DOHH2 (cell line): ENCODE data around the gene MPRIP.

Experiments
- H3F3A ChIP-seq: fragments of 200-600 bp; sonication (generic), shearing (Covaris generic); 2 replicates; pipeline ENCODE4 v1.6.0; 2016; ENCODE audit warnings: antibody characterized with exemption, mild to moderate bottlenecking; ENCODE audit not compliant: control insufficient read depth, insufficient read depth
- H3K27ac ChIP-seq: fragments of 200-600 bp; sonication (generic); 2 replicates; pipeline ENCODE4 v1.5.1; 2014; ENCODE audit warnings: low read depth, mild to moderate bottlenecking, low read length, moderate library complexity
- H3K27me3 ChIP-seq: fragments of 200-600 bp; sonication (generic); 2 replicates; pipeline ENCODE4 v1.6.1; 2014; ENCODE audit warnings: mild to moderate bottlenecking, low read length, mixed read lengths; ENCODE audit not compliant: control insufficient read depth
- H3K36me3 ChIP-seq: fragments of 200-600 bp; sonication (generic); 2 replicates; pipeline ENCODE4 v1.6.1; 2014; ENCODE audit warnings: mild to moderate bottlenecking, low read length, moderate library complexity, mixed read lengths; ENCODE audit not compliant: control insufficient read depth
- H3K4me1 ChIP-seq: fragments of 200-600 bp; sonication (generic); 2 replicates; pipeline ENCODE4 v1.6.1; 2014; ENCODE audit warnings: mild to moderate bottlenecking, low read length, mixed read lengths; ENCODE audit not compliant: control insufficient read depth
- H3K4me2 ChIP-seq: fragments of 200-600 bp; sonication (generic); 2 replicates; pipeline ENCODE4 v1.6.0; 2014; ENCODE audit warnings: mild to moderate bottlenecking, low read length, moderate library complexity
- H3K4me3 ChIP-seq: fragments of 200-600 bp; sonication (generic); 2 replicates; pipeline ENCODE4 v1.5.1; 2014; ENCODE audit warnings: mild to moderate bottlenecking, low read length, mixed read lengths
- H3K79me2 ChIP-seq: fragments of 200-600 bp; sonication (generic); 2 replicates; pipeline ENCODE4 v1.6.1; 2014; ENCODE audit warnings: mild to moderate bottlenecking, low read length, mixed read lengths; ENCODE audit not compliant: control insufficient read depth
- H3K9me2 ChIP-seq: fragments of 200-600 bp; sonication (generic); replicated peaks from 2 replicates; pipeline ENCODE4 v1.6.1; 2014; ENCODE audit warnings: mild to moderate bottlenecking, low read length, mixed read lengths; ENCODE audit not compliant: control insufficient read depth
- H3K9me3 ChIP-seq: fragments of 200-600 bp; sonication (generic); 2 replicates; pipeline ENCODE4 v1.6.1; 2014; ENCODE audit warnings: antibody characterized with exemption, low read length, mixed read lengths; ENCODE audit not compliant: control insufficient read depth, insufficient read depth
- H4K20me1 ChIP-seq: fragments of 200-600 bp; sonication (generic); 2 replicates; pipeline ENCODE4 v1.6.0; 2014; ENCODE audit warnings: low read depth, mild to moderate bottlenecking, antibody characterized with exemption, low read length, moderate library complexity; ENCODE audit not compliant: control insufficient read depth, insufficient read depth
- CTCF ChIP-seq: fragments of 200-600 bp; sonication (generic); IDR thresholded peaks from one replicate; pipeline ENCODE4 v1.5.1; 2014; ENCODE audit warnings: antibody characterized with exemption, mild to moderate bottlenecking, low read depth, low read length; ENCODE audit not compliant: poor library complexity, severe bottlenecking
- EZH2phosphoT487 ChIP-seq: fragments of 200-600 bp; sonication (generic); IDR thresholded peaks from 2 replicates; pipeline ENCODE4 v1.6.1; 2017; ENCODE audit warnings: borderline replicate concordance, mild to moderate bottlenecking, antibody characterized with exemption, low read length, moderate library complexity, mixed read lengths

MPRIP gene

DNA sequence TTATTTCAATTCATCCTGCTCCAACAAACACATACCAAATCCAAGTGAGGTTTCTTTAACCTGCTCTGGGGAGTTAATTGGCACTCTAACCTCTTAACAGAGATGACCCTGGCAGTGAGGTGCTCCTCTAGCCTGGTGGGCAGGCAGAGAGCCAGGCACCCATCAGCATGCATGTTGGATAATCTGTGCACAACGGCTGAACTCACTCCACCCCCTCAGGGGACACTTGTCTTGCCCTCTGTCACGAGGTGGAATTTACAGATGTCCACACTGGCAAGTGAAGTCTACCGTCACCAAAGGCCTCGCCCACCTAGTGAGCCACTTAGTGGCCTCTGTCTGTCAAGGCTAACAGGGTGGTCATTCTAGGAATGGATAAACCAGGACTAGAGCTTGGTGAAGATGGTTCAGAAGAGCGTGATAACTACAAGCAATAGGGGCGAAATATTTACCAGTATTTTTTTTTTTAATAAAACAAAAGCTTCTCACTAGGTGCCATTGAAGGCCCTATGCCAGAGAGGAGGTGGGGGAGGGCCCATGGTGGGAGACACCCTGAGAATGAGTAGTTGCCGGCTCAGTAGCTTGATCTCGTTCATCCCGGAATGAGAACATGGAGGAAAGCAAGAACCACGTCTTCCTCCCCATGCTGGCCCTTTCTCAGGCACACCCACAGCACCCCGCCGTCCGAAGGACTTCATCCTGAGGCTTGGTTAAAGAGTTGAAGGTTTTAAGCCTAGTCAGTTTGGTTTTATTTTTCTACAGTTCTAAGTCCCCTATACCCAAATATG lies 138.7 kb downstream of the MPRIP start:
- H3K4me2 ChIP-seq: no peak overlapping the region
- no peaks in the 10 kb centered on the region for H3K9me2 ChIP-seq
- no peak for TF ChIP-seq CTCF
- TF ChIP-seq EZH2phosphoT487: no peak
- H3K4me3 ChIP-seq: no peak overlapping the region
- H3K4me1 ChIP-seq: peaks cover 13% of the 10 kb centered on the region
- no peak overlapping the region for H3K27ac ChIP-seq
- H4K20me1 ChIP-seq: no peaks in the 10 kb centered on the region
- no peaks in the 10 kb centered on the region for H3K9me3 ChIP-seq
- H3F3A ChIP-seq: no peaks in the 10 kb centered on the region; the same call in 1 of the 2 replicates
- peaks cover 71% of the 10 kb centered on the region for H3K36me3 ChIP-seq
- no peaks in the 10 kb centered on the region for H3K27me3 ChIP-seq
- no peaks in the 10 kb centered on the region for H3K79me2 ChIP-seq

GRCh38 chr17:17181666-17182597 lies 139.7 kb downstream of the MPRIP start:
- no peak overlapping the region for H3K4me2 ChIP-seq
- H3K27ac ChIP-seq: no peak overlapping the region
- peaks cover 12% of the 10 kb centered on the region for H3K4me1 ChIP-seq
- no peaks in the 10 kb centered on the region for H4K20me1 ChIP-seq
- no peaks in the 10 kb centered on the region for H3K27me3 ChIP-seq
- no peak for TF ChIP-seq CTCF
- TF ChIP-seq EZH2phosphoT487: no peak
- H3K36me3 ChIP-seq: peaks cover 61% of the 10 kb centered on the region
- H3K9me2 ChIP-seq: no peaks in the 10 kb centered on the region
- no peaks in the 10 kb centered on the region; the same call in 1 of the 2 replicates for H3F3A ChIP-seq
- H3K4me3 ChIP-seq: no peak overlapping the region
- no peaks in the 10 kb centered on the region for H3K9me3 ChIP-seq
- H3K79me2 ChIP-seq: no peaks in the 10 kb centered on the region

- Histone ChIP-seq H3K27me3 (no peaks in the 10 kb centered on the region), H3K9me3 (no peaks in the 10 kb centered on the region), H3K79me2 (no peaks in the 10 kb centered on the region), H3F3A (no peaks in the 10 kb centered on the region), H3K4me1 (peaks cover 12% of the 10 kb centered on the region), H3K9me2 (no peaks in the 10 kb centered on the region), H4K20me1 (no peaks in the 10 kb centered on the region), H3K4me2 (no peak overlapping the region), H3K4me3 (no peak overlapping the region), H3K27ac (no peak overlapping the region), H3K36me3 (peaks cover 54% of the 10 kb centered on the region)
- no peak for TF ChIP-seq CTCF
- TF ChIP-seq EZH2phosphoT487: no peak
Measured at GRCh38 chr17:17182598-17183136, 140.4 kb downstream of the MPRIP start.
